NCI-H82 (cell line): ENCODE results near the gene NOS1.

Source experiments
- DNase-seq: peaks from one replicate; lab custom pipeline; 2025; lab: John Stamatoyannopoulos, UW

Gene NOS1

DNA sequence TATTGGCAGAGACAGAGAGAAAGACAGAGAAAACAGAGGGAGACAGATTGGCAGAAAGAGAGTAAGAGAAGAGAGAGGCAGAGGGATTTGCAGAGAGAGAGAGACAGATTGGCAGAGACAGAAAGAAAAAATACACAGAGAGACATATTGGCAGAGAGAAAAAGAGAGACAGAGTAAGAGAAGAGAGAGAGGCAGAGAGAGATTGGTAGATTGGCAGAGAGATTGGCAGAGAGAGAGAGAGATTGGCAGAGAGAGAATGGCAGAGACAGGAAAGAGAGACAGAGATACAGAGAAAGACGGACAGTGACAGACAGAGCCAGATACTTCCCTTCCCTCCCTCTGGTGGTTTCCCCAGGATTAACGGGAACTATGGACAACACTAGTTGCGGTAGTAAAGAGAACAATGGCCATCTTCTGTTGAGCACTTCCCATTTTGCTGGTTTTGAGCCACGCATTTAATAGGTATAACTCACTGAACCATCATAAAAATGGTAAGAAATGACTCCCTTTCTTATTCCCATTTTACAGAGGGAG lies 2.6 kb upstream of the NOS1 start:
- DNase-seq = peak; percentile 32

DNA sequence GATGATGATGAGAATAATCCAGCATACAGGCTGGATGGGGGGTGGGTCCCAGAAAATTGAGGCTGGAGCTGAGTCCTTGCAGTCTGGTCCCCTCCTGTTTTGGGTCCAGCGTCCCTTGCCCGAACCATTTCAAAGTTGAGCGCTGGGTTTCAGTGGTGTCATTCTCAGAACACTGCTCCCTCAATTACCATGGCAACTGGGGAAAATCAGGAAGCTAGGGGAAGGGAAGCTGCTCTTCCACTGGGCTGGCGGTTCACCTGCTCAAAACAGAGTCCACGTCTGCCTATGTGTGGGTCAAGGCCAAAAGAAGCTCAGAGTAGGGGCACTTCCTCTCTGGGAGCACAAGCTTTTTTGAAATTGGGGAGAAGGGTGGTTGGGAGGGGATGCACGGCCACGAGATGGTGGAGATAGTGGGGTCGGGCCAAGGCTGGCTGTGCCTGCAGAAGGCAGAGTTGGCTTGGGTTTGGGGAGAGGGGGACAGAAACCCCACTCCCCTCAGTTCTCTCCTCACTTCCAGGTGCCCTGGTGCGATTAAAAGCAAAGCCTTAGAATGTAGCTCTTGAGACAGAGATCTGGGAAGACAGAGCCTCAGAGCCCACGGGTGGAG lies 1.7 kb upstream of the NOS1 start:
- DNase-seq = no peak

DNA sequence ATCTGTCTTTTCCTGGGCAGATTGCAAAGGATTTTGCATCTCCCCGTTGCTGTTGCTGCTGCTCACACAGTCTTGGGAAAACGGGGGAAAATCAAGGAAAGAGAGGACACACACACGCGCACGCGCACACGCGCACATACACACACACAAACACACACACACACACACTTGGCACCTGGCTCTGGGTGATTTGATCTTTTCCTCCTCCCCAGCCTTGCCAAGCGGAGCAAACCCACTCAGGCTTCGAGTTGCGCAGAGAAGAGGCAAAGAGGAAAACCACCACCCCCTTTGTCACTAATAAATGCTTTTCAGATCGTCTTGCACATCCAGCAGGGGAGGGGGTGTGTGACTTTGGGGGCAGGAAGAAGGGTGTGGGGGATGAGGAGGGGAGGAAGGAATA lies 965 bp upstream of the NOS1 start:
- no peak for DNase-seq

GRCh38 chr12:117361905-117362304 lies 479 bp upstream of the NOS1 start:
- DNase-seq = no peak

- no peak for DNase-seq
Measured at GRCh38 chr12:117360551-117361346, 677 bp downstream of the NOS1 start.

DNA sequence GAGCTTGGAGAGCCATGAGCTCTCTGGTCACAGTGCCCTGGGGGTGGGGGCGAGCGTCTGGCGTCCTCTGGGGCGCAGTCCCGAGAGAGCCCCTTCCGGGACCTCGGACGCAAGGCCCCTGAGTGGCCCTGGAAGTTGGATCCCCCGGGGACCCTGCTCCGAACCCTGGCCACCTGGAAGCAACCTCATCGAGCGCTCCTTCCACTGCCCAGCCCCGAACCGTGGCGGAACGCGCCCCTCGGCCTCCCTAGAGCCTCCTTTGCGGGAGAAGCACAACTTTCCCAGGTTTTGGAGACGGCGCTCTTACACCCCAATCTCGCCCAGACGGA lies 1.2 kb downstream of the NOS1 start:
- no peak for DNase-seq

GRCh38 chr12:117359029-117359845 lies 2.2 kb downstream of the NOS1 start:
- DNase-seq = no peak

GRCh38 chr12:117356048-117356447 lies 5.4 kb downstream of the NOS1 start:
- DNase-seq = no peak

DNA sequence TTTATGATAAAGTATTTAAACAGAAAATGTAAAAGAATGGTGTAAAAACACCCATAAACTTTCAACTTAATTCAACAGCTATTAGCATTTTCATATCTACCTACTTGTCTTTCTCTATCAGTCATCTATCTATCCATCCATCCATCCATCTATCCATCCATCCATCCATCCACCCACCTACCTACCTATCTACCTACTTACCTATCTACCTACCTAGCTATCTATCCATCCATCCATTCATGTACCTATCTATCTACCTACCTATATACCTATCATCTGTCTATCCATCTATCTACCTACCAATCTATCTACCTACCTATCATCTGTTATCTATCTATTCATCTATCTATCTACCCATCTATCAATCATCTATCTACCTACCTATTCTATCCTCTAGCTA lies 8.5 kb downstream of the NOS1 start:
- no peak for DNase-seq

GRCh38 chr12:117352206-117352605 lies 9.2 kb downstream of the NOS1 start:
- no peak for DNase-seq

DNA sequence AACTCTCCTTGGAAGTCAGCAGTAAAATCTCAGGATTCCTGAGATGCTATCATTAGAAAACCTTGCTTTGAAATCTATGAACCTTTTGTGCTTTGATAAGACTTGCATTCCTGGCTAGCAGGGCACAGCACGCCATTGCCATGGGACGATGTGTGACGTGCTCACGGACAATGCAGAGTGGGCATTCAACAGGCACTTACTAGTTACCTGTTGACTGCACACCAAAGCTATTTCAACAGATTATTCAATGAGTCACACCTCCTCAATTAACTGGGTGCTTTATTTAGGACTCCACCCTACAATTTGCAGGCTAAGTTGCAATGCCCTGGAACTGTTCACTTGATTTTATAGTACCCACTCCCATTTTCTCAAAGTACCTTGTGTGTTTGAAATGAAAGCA lies 11.3 kb downstream of the NOS1 start:
- no peak for DNase-seq

GRCh38 chr12:117347588-117347987 lies 13.8 kb downstream of the NOS1 start:
- no peak for DNase-seq

GRCh38 chr12:117344716-117345115 lies 16.7 kb downstream of the NOS1 start:
- DNase-seq = no peak

- no peak for DNase-seq
Measured at GRCh38 chr12:117343849-117344248, 17.6 kb downstream of the NOS1 start.

DNA sequence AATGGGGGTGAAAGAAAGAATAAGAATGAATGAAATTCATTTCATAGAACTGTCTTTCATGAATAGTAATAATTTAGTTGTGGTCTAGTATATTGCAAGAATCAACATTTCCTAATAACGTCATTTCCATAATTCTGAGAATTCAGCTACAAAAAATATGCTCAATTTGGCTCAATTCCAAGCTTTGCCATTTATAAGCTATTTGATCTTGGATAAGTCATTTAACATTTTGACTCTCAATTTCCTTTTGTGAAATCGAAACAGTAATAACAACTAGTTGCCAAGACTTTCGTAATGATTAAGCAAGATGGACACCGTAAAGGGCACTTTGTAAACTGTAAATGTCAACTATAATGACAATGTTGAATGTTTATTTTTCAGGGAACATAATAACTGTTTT lies 18.1 kb downstream of the NOS1 start:
- no peak for DNase-seq

DNA sequence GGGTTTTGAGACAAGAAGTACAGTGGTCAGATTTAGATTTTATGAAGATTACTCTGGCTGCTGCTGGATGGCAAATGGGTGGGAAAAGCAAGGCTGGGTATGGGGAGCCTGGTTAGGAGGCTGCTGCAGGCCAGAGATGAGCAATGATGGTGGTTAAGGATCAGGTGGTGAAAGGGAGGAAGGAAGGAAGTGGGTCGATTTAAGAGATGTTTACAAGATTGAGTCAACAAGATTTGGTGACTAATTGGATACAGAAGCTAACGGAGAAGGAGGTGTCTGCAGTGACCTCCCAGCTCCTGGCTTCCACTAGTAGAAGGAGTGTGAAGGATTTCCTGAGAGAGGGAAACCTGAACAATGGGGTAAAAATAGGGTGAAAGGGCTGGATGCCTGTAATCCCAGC lies 18.7 kb downstream of the NOS1 start:
- DNase-seq = peak; percentile 88

DNA sequence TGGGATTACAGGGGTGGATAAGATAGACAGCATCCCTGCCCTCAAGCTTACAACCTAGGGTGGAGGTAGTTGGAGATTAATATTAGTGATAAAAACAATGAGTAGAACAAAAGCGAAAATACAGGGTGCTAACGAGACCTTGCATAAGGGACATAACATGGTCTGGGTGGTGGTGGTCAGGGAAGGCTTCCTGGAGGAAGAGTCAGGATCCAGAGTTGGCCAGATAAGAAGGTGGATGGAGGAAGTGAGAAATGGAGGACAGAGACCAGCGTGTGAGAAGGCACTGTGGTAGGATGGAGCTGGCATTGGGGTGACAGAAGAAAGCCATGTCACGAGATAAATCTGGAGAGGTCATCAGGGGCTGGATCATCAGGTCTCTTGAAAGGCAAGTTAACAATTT lies 19.2 kb downstream of the NOS1 start:
- no peak for DNase-seq

DNA sequence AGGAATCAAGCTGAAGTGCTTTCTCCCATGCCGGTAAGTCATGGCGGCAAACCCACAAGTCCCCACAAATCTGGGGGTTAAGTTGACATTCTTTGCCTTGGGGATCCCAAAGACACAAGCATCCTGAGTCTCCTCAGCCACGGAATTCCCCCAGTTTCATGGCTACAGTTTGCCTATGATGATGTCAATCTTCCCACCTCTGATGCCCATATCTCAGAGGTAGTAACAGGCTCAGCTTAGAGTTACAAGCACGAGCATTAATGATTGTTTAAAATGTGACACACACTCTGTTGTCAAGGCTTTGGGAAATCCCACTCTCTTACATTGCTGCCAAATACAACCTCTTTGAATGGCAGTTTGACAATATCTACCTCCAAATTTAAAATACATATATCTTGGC lies 22.3 kb downstream of the NOS1 start:
- DNase-seq = no peak

DNA sequence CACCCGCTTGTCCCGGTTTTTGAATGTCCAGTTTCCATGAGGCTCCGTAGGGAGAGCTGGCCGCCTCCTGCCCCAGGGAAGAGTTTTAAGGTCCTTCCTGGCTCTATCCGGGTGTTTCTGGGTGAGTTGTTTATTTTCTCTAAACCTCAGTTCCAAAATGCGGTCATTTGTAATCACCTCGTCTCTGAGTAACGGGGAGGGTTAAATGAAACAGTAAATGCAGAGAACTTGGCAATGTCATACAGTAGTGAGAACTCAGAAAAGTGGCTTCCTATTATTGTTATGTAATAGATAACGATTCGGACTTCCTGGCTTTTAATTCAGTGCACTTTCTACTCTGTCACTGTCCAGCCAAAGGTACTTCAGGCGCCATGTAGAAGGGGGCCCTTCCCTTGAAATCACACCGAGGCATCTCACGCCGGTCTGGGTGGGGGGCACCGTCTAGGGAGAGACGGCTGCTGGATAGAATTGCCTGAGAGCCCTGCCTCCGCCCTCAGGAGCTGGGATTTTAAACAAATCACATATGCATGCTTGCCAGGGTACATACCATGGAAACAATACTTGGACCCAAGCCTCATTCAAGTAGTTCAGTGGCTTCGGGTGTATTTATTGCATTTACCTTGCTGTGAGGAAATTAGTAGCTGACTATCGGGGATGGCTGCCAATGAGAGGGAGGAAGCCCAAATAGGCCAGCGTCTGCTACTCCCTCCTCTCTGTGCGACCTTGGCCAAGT lies 26.4 kb downstream of the NOS1 start:
- DNase-seq = no peak

DNA sequence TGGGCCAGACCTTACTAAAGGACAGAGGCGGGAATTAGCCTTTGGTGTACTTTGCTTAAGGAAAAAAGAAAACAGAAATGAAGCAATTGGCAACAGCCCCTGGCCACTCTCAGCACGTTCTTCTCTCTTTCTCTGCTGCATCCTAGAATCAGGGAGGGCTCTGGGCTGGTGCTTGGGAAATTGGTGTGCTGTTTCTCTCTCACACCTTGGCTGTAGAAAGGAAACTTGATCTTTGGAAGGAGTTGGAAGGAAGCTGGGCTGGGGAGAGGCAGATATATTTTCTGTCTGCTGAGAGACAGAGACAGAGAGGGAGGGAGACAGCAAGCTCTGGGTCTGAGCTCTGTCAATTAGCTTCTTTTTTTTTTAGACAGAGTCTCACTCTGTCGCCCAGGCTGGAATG lies 27.4 kb downstream of the NOS1 start:
- DNase-seq = no peak

- peak; percentile 32 for DNase-seq
Measured at GRCh38 chr12:117333331-117333881, 28.0 kb downstream of the NOS1 start.

GRCh38 chr12:117331691-117332090 lies 29.7 kb downstream of the NOS1 start:
- peak; percentile 38 for DNase-seq
